Left lobe of liver (tissue), 2 donors: Measurements from ENCODE around the gene CCT3. TPM values are rescaled to one million over a fixed set of nuclear protein-coding genes. Genes with fewer than 3 reads are reported as not detected.
A peak's percentile ranks its signal among the peaks of the same experiment; 100 is the strongest.
"Not testable (repeated sequence)": the region's sequence is repeated elsewhere in the genome, so short reads cannot be mapped to it uniquely, and the experiment has no call there.

Source experiments
- ATAC-seq: fragments of 200-7000 bp; cut with Tn5 transposase; one replicate; pipeline ENCODE4 v1.9.1; 2020; ENCODE audit warnings: mild to moderate bottlenecking, moderate library complexity
- DNase-seq: peaks from one replicate; pipeline ENCODE4 v3.0.0-alpha.2; 2020; ENCODE audit warnings: low spot score
- total RNA-seq: library from RNA; stranded (reverse); gene quantifications from one replicate; pipeline ENCODE4 v1.2.1, GENCODE V29; 2021
- donor health status: DM: no; HTN: no; CAD: no; lungs with moderate emphysema.
- donor health status: DM: no; HTN: yes; CAD: no.

CCT3 gene
- total RNA-seq, 1 donor from 2014 or later, result 80.8 TPM

- DNase-seq, result no peak
- ATAC-seq, result peak; percentile 1
Measured at GRCh38 chr1:156337052-156337887, 822 bp downstream of the CCT3 start.

- no peak for ATAC-seq
- DNase-seq, result no peak
Measured at GRCh38 chr1:156336242-156336641, 1.9 kb downstream of the CCT3 start.

- not testable (repeated sequence) for DNase-seq, ATAC-seq
Measured at GRCh38 chr1:156323179-156323578, 14.9 kb downstream of the CCT3 start.

GRCh38 chr1:156320560-156320959, 17.5 kb downstream of the CCT3 start:
- no peak for DNase-seq
- ATAC-seq, result no peak

GRCh38 chr1:156319664-156320063, 18.4 kb downstream of the CCT3 start:
- DNase-seq, result no peak
- peak; percentile 53 for ATAC-seq

- ATAC-seq, result no peak
- no peak for DNase-seq
Measured at GRCh38 chr1:156316909-156317308, 21.2 kb downstream of the CCT3 start.

- no peak for DNase-seq
- no peak for ATAC-seq
Measured at GRCh38 chr1:156310962-156311361, 27.1 kb downstream of the CCT3 start.

- DNase-seq, result no peak
- no peak for ATAC-seq
Measured at GRCh38 chr1:156308078-156308477, 30.0 kb downstream of the CCT3 start.

GRCh38 chr1:156305215-156305614, 32.9 kb downstream of the CCT3 start:
- DNase-seq (no peak), ATAC-seq (no peak)

GRCh38 chr1:156303241-156303640, 34.9 kb downstream of the CCT3 start:
- ATAC-seq, result no peak
- DNase-seq, result no peak

GRCh38 chr1:156298852-156299357, 39.2 kb downstream of the CCT3 start, which contains the start of gene VHLL:
Gene VHLL, minus strand, starts transcription at chr1:156299307. Its CDS starts 118 bp downstream, at chr1:156299189.
- ATAC-seq (no peak), DNase-seq (no peak)

- peak; percentile 46 for ATAC-seq
Measured at GRCh38 chr1:156295391-156295947, 42.6 kb downstream of the CCT3 start, which contains the start of gene GLMP. Gene GLMP, minus strand, starts transcription at chr1:156295679. Its CDS starts 34 bp downstream, at chr1:156295645.

GRCh38 chr1:156293895-156294294, 44.2 kb downstream of the CCT3 start:
- DNase-seq (no peak), ATAC-seq (no peak)

More at GRCh38 chr1:156295391-156295947, 42.6 kb downstream of the CCT3 start, which contains the start of gene GLMP:
- peak; percentile 74 for DNase-seq

- ATAC-seq (no peak), DNase-seq (no peak)
Measured at GRCh38 chr1:156293098-156293434, 45.0 kb downstream of the CCT3 start.

GRCh38 chr1:156291226-156292061, 46.6 kb downstream of the CCT3 start:
- peak; percentile 94 for ATAC-seq

GRCh38 chr1:156289857-156290256, 48.2 kb downstream of the CCT3 start:
- ATAC-seq (no peak), DNase-seq (no peak)

More at GRCh38 chr1:156291226-156292061, 46.6 kb downstream of the CCT3 start:
- peak; percentile 98 for DNase-seq

- no peak for ATAC-seq
- DNase-seq, result no peak
Measured at GRCh38 chr1:156286061-156286460, 52.0 kb downstream of the CCT3 start.

- ATAC-seq, result no peak
- DNase-seq, result no peak
Measured at GRCh38 chr1:156285437-156285836, 52.7 kb downstream of the CCT3 start.

- DNase-seq (no peak), ATAC-seq (no peak)
Measured at GRCh38 chr1:156284757-156285156, 53.3 kb downstream of the CCT3 start.

- DNase-seq, result no peak
- ATAC-seq, result no peak
Measured at GRCh38 chr1:156284112-156284511, 54.0 kb downstream of the CCT3 start, which contains the start of gene TMEM79. Gene TMEM79, plus strand, starts transcription at chr1:156284325. Its CDS starts 902 bp downstream, at chr1:156285227.

- DNase-seq (no peak), ATAC-seq (no peak)
Measured at GRCh38 chr1:156283521-156283920, 54.6 kb downstream of the CCT3 start.
